H1 (cell line): ENCODE data around the gene STYK1.

ENCODE experiments used
- ATF2 ChIP-seq: IDR thresholded peaks from 2 replicates; pipeline ENCODE4 v1.6.1; 2012; ENCODE audit warnings: low read length, inconsistent platforms
- CEBPB ChIP-seq: IDR thresholded peaks from 2 replicates; pipeline ENCODE4 v1.6.1; 2012; ENCODE audit warnings: low read depth, low read length
- CHD2 ChIP-seq: IDR thresholded peaks from 2 replicates; pipeline ENCODE4 v1.6.1; 2012; ENCODE audit warnings: low read length, improper control_type of control experiment
- CTBP2 ChIP-seq: IDR thresholded peaks from 2 replicates; pipeline ENCODE4 v1.7.0; 2011; ENCODE audit warnings: borderline replicate concordance, mild to moderate bottlenecking, moderate library complexity, mixed read lengths, low read length; ENCODE audit not compliant: insufficient read depth, insufficient read length
- CTCF ChIP-seq, 3 experiments: IDR thresholded peaks; 1 replicate in 2 of 3; 2 replicates in 1 of 3; pipeline versions ENCODE4 v1.5.1 to v1.6.1; 2011; ENCODE audit warnings: low read length in 3 of 3, mild to moderate bottlenecking in 3 of 3, inconsistent platforms in 2 of 3, low read depth in 1 of 3, moderate library complexity in 1 of 3; ENCODE audit not compliant: insufficient read depth in 1 of 3; ENCODE audit errors: control extremely low read depth in 1 of 3
- EZH2 ChIP-seq: fragments of 200-600 bp; sonication (generic); IDR thresholded peaks from 2 replicates; pipeline ENCODE4 v1.7.1; 2012; ENCODE audit warnings: low read depth, mild to moderate bottlenecking, moderate library complexity, low read length, inconsistent platforms; ENCODE audit not compliant: severe bottlenecking
- GABPA ChIP-seq: IDR thresholded peaks from 2 replicates; pipeline ENCODE4 v1.6.1; 2011; ENCODE audit warnings: mild to moderate bottlenecking, low read length, moderate library complexity, borderline replicate concordance; ENCODE audit not compliant: insufficient read depth
- POLR2AphosphoS5 ChIP-seq: IDR thresholded peaks from 2 replicates; pipeline ENCODE4 v1.6.1; 2011; ENCODE audit warnings: low read depth, low read length
- RFX5 ChIP-seq: IDR thresholded peaks from 2 replicates; pipeline ENCODE4 v1.6.1; 2011; ENCODE audit warnings: low read depth, low read length, improper control_type of control experiment, borderline replicate concordance
- SIN3A ChIP-seq, 2 experiments: IDR thresholded peaks in 1 of 2; conservative IDR thresholded peaks in 1 of 2; 2 replicates each; pipeline ENCODE4 v1.6.1; 2011 to 2012; ENCODE audit warnings: low read length in 2 of 2, improper control_type of control experiment in 1 of 2, low read depth in 1 of 2, mild to moderate bottlenecking in 1 of 2
- SIRT6 ChIP-seq: IDR thresholded peaks from one replicate; pipeline ENCODE4 v1.7.1; 2012; ENCODE audit warnings: low read length, inconsistent platforms
- YY1 ChIP-seq: IDR thresholded peaks from 2 replicates; pipeline ENCODE4 v1.6.1; 2011; ENCODE audit warnings: low read depth, mild to moderate bottlenecking, low read length

GRCh38 chr12:10612110-10612509 lies 61.7 kb downstream of the STYK1 start:
- no peak for TF ChIP-seq CEBPB
- no peak for TF ChIP-seq CTCF (IDR thresholded peaks at IDR 0.05; ENCODE audit: control extremely low read depth in 1 of 3, insufficient read depth in 1 of 3, low read depth in 1 of 3, low read length in 3 of 3)
- no peak for TF ChIP-seq SIN3A (conservative IDR thresholded peaks at IDR 0.05 in 1 of 2, IDR thresholded peaks at IDR 0.05 in 1 of 2; ENCODE audit: low read depth in 1 of 2, low read length in 2 of 2)
- TF ChIP-seq ATF2, result no peak
- no peak for TF ChIP-seq RFX5
- no peak for TF ChIP-seq EZH2
- no peak for TF ChIP-seq SIRT6
- no peak for TF ChIP-seq CTBP2
- TF ChIP-seq GABPA, result no peak
- peak; percentile 47; the same call in 1 of the 2 replicates for TF ChIP-seq POLR2AphosphoS5
- TF ChIP-seq CHD2, result no peak
- no peak for TF ChIP-seq YY1
